ENCODE results near the gene A1CF. TPM values are rescaled to one million over a fixed set of nuclear protein-coding genes. Genes with fewer than 3 reads are reported as not detected.

The A1CF gene
- total RNA-seq, 2 experiments from 2014 or later: not detected

DNA sequence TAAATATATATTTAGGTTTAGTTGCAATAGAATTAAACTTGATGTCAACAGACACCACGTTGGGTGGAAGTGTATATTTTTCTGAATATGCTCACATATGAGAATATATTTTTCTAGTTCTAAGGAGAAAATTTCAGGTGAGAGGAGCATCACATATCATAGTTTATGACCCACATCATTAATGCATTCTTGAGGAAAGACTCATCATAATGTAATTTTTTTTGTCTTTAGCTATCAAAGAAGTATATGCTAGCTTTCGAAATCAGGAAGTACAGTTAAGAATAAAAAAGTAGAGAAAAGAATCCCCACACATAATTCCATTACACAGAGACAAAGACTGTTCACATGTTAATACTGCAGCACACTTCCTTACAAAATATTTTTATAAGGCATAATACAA, 30.4 kb downstream of the A1CF start:
- no peaks in the 10 kb centered on the region for H3K36me3 Mint-ChIP-seq (ENCODE audit: low read depth)
- H3K27ac Mint-ChIP-seq: no peak overlapping the region
- H3K9me3 Mint-ChIP-seq: no peaks in the 10 kb centered on the region
- no peak for DNase-seq
- POLR2A ChIA-PET: no interaction called here
- no peak overlapping the region for H3K4me3 Mint-ChIP-seq
- CTCF ChIA-PET: no interaction called here
- no peaks in the 10 kb centered on the region for H3K4me1 Mint-ChIP-seq
- peaks cover 24% of the 10 kb centered on the region for H3K27me3 Mint-ChIP-seq

DNA sequence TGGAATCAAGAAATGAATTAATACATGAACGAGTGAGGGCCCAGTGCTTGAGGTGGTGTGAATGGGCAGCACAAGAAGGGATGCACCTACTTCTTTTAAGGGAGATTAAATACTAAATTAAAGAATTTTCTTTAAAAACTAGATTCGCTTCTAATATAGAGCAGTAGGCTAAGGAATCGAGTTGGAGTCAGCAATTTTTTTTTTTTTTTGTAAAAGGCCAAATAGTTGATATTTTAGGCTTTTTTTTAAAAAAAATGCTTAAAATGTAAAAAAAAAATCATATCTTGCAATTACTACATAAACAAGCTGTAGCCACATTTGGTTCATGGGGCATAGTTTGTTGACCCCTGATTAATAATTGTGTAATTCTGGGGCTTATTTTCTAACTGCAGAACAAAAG, 31.9 kb downstream of the A1CF start:
- POLR2A ChIA-PET: no interaction called here
- Mint-ChIP-seq H3K36me3 (ENCODE audit: low read depth) (no peaks in the 10 kb centered on the region), H3K9me3 (no peaks in the 10 kb centered on the region), H3K4me3 (no peak overlapping the region), H3K27me3 (peaks cover 26% of the 10 kb centered on the region), H3K27ac (no peak overlapping the region), H3K4me1 (no peaks in the 10 kb centered on the region)
- no peak for DNase-seq
- CTCF ChIA-PET: no interaction called here

DNA sequence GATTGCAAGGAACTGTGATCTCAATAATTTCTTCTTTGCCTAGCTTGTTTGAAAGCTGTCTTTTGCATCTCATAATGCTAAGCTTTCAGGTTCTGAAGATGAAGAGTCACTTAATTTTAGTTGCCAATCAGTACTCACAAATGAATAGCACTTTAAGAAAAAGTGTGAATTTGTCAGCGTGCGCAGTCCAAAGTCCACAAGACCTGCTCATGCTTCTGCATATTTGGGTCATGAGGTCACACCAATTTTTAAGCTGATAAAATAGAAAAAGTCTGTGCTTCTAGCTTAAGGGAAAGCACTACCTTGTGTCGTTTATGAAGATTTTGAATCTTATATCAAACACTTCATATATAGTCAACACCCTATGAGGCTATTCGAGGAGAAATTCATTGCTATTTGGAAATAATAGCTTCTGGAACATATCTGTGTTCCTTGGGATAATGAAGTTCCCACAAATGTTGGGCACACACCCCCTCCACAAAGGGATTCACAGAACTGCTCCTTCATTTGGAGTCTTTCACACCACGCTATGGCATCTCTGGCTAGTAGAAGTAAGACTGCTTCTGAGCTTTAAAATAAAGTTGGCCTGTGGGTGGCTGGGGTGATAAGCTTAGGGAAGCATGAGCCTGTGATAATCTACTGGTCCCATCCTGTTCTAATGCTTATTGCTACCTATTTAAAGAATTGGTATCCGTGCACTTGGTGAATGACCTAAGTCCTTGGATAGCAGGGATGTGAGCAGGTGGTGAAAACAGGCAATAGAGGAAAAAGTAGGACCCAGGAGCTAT, 33.3 kb downstream of the A1CF start:
- Mint-ChIP-seq H3K27me3 (peaks cover 33% of the 10 kb centered on the region), H3K4me1 (no peaks in the 10 kb centered on the region), H3K4me3 (no peak overlapping the region), H3K27ac (no peak overlapping the region), H3K9me3 (no peaks in the 10 kb centered on the region), H3K36me3 (ENCODE audit: low read depth) (no peaks in the 10 kb centered on the region)
- CTCF ChIA-PET: interaction anchor here (0.6 to 0.7 kb wide), 2 partner anchors 129 to 256 kb away, joined by 3 to 4 read pairs; no protein-coding TSS in a partner anchor
- DNase-seq: no peak
- POLR2A ChIA-PET: no interaction called here

DNA sequence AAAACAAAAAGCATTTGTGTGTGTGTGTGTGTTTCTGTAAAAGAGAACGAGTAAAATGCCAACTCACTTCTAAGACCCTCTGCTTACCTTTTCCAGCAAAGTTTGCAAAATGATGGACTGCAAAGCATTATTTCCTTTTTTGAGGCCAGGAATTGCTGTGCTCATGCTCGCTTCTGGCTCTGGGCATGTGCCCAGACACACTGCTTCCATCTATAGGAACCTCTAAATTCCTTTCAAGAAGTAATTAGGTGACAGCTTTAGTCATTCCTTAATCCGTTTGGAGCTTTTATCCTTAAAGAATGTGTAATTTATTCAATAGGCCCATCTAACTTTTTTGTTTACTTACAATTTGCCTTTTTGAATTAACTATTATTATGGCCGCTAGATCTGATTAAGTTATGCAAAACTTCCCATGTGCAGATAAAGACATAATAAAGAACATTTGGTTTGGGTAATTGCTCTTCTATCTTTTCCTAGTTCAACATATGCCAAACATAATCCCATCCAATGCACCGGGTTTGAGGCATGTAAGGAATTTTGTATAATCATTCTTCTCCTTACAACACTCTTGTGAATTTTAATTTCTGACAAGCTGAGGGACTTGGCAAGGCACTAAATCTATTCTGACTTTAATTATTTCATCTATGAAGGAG, 34.7 kb downstream of the A1CF start:
- Mint-ChIP-seq H3K9me3 (no peaks in the 10 kb centered on the region), H3K36me3 (ENCODE audit: low read depth) (no peaks in the 10 kb centered on the region), H3K27ac (no peak overlapping the region), H3K4me1 (no peaks in the 10 kb centered on the region), H3K27me3 (peaks cover 37% of the 10 kb centered on the region), H3K4me3 (no peak overlapping the region)
- ChIA-PET POLR2A (no interaction called here), CTCF (interaction anchor here (0.6 kb wide), 1 partner anchor 1252 kb away, joined by 3 read pairs; no protein-coding TSS in a partner anchor)
- DNase-seq: no peak

DNA sequence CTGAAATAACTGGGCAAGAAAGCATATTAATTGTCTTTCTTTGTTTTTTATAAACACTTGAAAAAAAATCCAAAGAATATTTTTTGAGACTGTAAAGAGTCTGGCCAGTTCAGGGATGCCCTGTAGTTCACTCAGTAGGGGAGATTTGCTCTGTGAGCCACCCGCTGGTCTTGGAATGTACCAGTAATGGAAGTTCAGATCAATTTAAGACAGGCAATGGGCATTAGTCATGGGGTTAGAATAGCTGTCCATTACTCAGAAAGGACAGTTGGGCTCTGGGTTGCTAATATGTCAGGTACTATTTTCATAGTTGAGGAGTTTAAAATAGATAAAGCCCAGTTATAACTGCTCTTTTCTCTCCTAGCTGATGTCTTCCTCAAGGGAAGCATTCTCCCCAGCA, 38.7 kb downstream of the A1CF start:
- Mint-ChIP-seq H3K4me3 (no peak overlapping the region), H3K27ac (no peak overlapping the region), H3K27me3 (peaks cover 23% of the 10 kb centered on the region), H3K36me3 (ENCODE audit: low read depth) (no peaks in the 10 kb centered on the region), H3K9me3 (no peaks in the 10 kb centered on the region), H3K4me1 (no peaks in the 10 kb centered on the region)
- POLR2A ChIA-PET: no interaction called here
- no peak for DNase-seq
- CTCF ChIA-PET: no interaction called here

DNA sequence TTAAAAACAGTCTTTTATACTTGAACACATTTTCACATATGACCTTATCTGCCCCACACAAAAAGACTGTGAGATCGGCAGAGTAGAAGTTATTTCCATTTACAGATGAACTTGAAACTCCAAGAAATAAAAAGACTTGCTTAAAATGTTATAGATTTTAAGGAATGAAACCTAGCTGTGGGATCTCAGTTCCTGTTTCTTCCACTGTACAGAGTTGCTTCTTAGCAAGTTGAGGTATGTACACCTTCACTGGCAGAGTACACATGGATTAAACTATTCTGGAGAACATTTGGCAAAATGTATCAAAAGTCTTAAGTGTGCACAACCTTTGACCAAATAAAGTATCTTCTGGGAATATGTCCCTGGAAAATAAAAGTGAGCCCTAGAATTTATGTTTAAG, 48.3 kb downstream of the A1CF start:
- no peak for DNase-seq
- no peak overlapping the region for H3K4me3 Mint-ChIP-seq
- no peaks in the 10 kb centered on the region for H3K9me3 Mint-ChIP-seq
- ChIA-PET CTCF (no interaction called here), POLR2A (no interaction called here)
- H3K27ac Mint-ChIP-seq: no peak overlapping the region
- H3K4me1 Mint-ChIP-seq: no peaks in the 10 kb centered on the region
- H3K27me3 Mint-ChIP-seq: peaks cover 16% of the 10 kb centered on the region
- no peaks in the 10 kb centered on the region for H3K36me3 Mint-ChIP-seq (ENCODE audit: low read depth)

DNA sequence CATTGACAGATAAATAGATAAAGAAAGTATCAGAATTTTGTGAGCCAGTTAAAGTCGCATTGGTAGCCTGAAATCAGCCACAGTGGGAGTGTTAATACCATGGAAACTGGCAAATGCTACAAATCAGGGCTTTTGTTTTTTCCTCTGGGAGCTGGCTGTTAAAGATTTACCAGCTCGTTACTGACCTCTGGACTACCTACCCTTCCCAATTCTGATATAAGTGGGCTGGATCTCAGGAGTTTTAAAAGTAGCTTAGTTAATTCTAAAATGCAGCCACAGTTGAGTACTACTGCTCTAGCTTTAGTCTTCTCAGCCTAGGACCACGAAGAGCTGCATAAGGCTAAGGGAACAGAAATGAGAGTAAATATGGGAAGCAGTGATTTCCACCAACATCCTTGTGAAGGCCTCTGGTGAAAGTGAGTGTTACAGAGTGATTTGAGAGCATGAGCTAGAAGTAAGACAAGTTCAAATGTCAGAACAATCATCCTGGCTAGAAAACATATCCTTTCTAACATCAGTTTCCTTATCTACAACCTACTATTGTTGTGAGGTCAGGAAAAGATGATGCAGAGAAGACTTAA, 53.2 kb downstream of the A1CF start:
- CTCF ChIA-PET: no interaction called here
- Mint-ChIP-seq H3K27me3 (peaks cover 23% of the 10 kb centered on the region), H3K36me3 (ENCODE audit: low read depth) (no peaks in the 10 kb centered on the region), H3K4me1 (peaks cover 3% of the 10 kb centered on the region), H3K9me3 (no peaks in the 10 kb centered on the region), H3K27ac (no peak overlapping the region), H3K4me3 (no peak overlapping the region)
- POLR2A ChIA-PET: no interaction called here
- DNase-seq: no peak

DNA sequence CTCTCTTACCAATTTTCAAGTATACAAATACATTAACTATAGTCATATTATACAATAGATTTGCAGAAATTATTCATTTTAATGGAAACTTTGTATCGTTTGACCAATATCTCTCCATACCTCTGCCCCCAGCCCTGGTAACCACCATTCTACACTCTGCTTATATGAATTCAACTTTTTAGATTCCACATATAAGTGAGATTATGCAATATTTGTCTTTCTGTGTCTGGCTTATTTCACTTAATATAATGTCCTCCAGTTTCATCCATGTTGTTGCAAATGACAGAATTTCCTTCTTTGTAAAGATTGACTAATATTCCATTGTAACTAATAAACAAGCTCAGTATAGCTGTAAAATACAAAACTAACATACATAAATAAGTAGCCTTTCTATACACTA, 55.4 kb downstream of the A1CF start:
- DNase-seq: no peak
- ChIA-PET POLR2A (no interaction called here), CTCF (no interaction called here)
- Mint-ChIP-seq H3K4me3 (no peak overlapping the region), H3K4me1 (peaks cover 3% of the 10 kb centered on the region), H3K9me3 (no peaks in the 10 kb centered on the region), H3K27ac (no peak overlapping the region), H3K36me3 (ENCODE audit: low read depth) (no peaks in the 10 kb centered on the region), H3K27me3 (peaks cover 23% of the 10 kb centered on the region)

DNA sequence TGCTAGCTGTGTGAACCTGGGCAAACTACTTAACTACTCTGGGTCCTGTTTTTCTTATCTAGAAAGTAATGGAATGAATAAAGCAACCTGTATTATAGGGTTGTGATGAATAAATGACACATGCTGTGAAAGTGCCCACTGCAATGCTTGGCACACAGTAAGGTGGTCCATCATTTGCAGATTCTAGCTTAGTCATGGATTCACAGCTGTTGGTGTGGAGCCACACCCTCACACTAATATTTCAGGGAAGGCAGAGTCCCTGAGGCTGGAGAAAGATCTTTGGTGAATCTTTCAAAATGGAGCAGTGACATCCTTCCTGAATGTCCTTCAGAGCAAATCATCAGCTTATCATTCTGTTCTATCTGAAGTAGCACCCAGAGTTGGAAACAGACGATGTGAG, 60.6 kb downstream of the A1CF start:
- Mint-ChIP-seq H3K4me3 (no peak overlapping the region), H3K27me3 (peaks cover 19% of the 10 kb centered on the region), H3K27ac (no peak overlapping the region), H3K36me3 (ENCODE audit: low read depth) (no peaks in the 10 kb centered on the region), H3K9me3 (no peaks in the 10 kb centered on the region), H3K4me1 (peaks cover 3% of the 10 kb centered on the region)
- ChIA-PET CTCF (interaction anchor here (1.0 kb wide), 1 partner anchor 11 kb away, joined by 3 read pairs; no protein-coding TSS in a partner anchor), POLR2A (no interaction called here)
- no peak for DNase-seq

DNA sequence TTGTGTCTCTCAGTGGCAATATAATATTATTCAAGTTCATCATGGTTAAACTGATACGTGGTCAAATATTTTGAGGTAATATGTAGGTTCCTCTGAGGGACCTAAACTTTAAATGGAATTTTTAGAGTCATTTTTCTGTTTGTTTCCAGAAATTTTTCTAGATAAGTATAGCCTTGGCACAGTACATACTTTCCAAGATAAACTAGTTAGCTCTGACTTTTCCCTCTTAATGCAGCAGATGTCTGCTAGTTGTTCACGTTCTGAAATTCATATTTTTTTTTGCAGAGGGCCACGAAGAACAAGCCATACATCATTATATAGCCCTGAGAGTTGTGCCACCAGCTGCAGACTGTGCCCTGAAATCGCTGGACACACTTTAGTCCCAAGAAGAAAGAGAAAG, 61.6 kb downstream of the A1CF start:
- Mint-ChIP-seq H3K4me3 (no peak overlapping the region), H3K27ac (no peak overlapping the region), H3K4me1 (peaks cover 3% of the 10 kb centered on the region), H3K9me3 (no peaks in the 10 kb centered on the region), H3K27me3 (peaks cover 19% of the 10 kb centered on the region), H3K36me3 (ENCODE audit: low read depth) (no peaks in the 10 kb centered on the region)
- ChIA-PET CTCF (interaction anchor here (0.6 kb wide), 1 partner anchor 123 kb away, joined by 4 read pairs; no protein-coding TSS in a partner anchor), POLR2A (no interaction called here)
- DNase-seq: no peak

DNA sequence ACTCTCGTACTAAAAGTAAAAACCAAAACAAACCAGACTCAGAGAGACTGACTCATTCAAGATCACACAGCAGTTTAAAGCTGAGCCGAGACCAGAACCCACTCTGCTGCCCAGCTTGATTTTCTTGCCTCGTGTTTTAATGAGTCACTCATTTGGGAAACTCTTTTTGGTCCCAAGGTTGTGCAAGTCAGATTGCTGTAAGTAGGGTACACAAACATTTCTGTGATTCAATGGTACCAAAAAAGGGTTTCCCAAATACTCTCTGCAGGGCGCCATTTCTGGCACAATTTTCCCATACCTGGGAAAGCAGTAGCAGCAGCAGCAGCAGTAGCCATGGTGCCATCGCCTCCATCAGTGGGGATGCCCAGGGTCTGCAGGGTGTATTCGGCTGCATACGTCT, 75.8 kb downstream of the A1CF start:
- POLR2A ChIA-PET: no interaction called here
- DNase-seq: no peak
- H3K27ac Mint-ChIP-seq: no peak overlapping the region
- H3K27me3 Mint-ChIP-seq: peaks cover 5% of the 10 kb centered on the region
- H3K4me3 Mint-ChIP-seq: no peak overlapping the region
- no peaks in the 10 kb centered on the region for H3K9me3 Mint-ChIP-seq
- H3K36me3 Mint-ChIP-seq (ENCODE audit: low read depth): no peaks in the 10 kb centered on the region
- H3K4me1 Mint-ChIP-seq: no peaks in the 10 kb centered on the region
- CTCF ChIA-PET: no interaction called here

DNA sequence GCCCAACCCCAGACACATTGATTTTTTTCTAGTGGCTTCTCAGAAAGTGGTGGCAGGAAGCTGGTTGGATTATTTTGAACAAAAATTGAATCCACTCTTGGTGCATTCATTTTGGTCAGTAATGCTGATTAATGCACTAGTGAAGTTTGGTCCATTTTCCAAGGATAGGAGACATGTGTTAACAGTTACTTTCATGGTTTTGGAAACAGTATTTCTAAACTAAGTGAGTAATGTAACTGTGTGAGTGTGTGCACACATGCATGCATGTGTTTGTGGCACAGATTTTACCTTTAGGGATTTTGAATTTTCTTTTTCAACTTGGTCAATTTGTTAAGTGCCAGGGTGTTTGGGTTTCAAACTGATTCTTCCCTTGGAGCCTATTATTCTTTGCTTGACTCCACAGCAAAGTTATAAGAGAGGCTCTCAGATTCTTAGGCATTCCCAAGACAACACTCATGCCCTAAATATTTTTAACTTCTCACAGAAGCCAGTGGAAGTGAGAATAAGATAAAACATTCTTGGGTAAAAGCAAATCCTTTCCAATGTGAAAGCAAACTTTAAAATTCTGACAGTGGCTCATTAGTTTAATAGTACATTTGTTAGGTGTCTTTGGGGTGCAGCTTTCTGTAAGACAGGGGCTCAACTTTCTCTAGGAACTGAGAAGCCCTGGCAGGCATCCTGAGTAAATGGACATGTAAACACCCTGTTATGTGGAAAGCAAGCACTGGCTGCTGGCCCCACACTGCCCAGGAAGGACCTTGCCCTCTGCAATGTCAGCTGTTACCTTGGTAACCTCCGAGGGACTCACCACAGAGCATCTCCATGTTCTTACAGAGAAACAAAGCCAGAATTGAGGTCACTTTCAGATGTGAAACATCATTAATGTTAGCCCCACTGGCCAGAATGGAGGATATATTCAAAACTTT, 77.3 kb downstream of the A1CF start:
- CTCF ChIA-PET: no interaction called here
- Mint-ChIP-seq H3K36me3 (ENCODE audit: low read depth) (no peaks in the 10 kb centered on the region), H3K4me3 (no peak overlapping the region), H3K4me1 (no peaks in the 10 kb centered on the region), H3K27ac (no peak overlapping the region), H3K27me3 (peaks cover 4% of the 10 kb centered on the region), H3K9me3 (no peaks in the 10 kb centered on the region)
- no peak for DNase-seq
- POLR2A ChIA-PET: no interaction called here

Measured in activated CD4-positive, alpha-beta T cell treated with anti-CD3 and anti-CD28 coated beads, Interleukin-2, amount 10 ng/mL, durations not matched to agents 7 days and 5 days (primary cell).